Fibroblast of pulmonary artery (primary cell): ENCODE measurements around the gene SOX1.

ENCODE experiments used
- DNase-seq: peaks from one replicate; pipeline ENCODE4 v3.0.0-alpha.2; 2010; ENCODE audit warnings: low read depth
- H3K4me3 ChIP-seq: replicated peaks from 2 replicates; pipeline ENCODE4 v1.5.1; 2011; ENCODE audit warnings: low read depth, mild to moderate bottlenecking, control low read depth, low read length, moderate library complexity
- CTCF ChIP-seq: IDR thresholded peaks from 2 replicates; pipeline ENCODE4 v1.5.1; 2011; ENCODE audit warnings: mild to moderate bottlenecking, control low read depth, low read length, inconsistent platforms; ENCODE audit errors: missing control alignments

Gene SOX1

GRCh38 chr13:112058519-112058873 is 8.5 kb upstream of the SOX1 start:
- H3K4me3 ChIP-seq = no peak overlapping the region
- TF ChIP-seq CTCF = no peak
- DNase-seq = no peak

GRCh38 chr13:112058941-112059340 is 8.0 kb upstream of the SOX1 start:
- TF ChIP-seq CTCF = no peak
- no peak overlapping the region for H3K4me3 ChIP-seq
- DNase-seq = no peak

GRCh38 chr13:112059457-112060281 is 7.3 kb upstream of the SOX1 start:
- no peak for TF ChIP-seq CTCF
- DNase-seq = no peak
- no peak overlapping the region for H3K4me3 ChIP-seq

- DNase-seq = no peak
- TF ChIP-seq CTCF = no peak
- no peak overlapping the region for H3K4me3 ChIP-seq
Measured at GRCh38 chr13:112060282-112060830, 6.6 kb upstream of the SOX1 start.

GRCh38 chr13:112060899-112061366 is 6.0 kb upstream of the SOX1 start:
- no peak for DNase-seq
- TF ChIP-seq CTCF = no peak
- no peak overlapping the region for H3K4me3 ChIP-seq

GRCh38 chr13:112061367-112062061 is 5.4 kb upstream of the SOX1 start:
- DNase-seq = no peak
- TF ChIP-seq CTCF = no peak
- H3K4me3 ChIP-seq = no peak overlapping the region
